ENCODE results near the gene NOTCH1. TPM values are rescaled to one million over a fixed set of nuclear protein-coding genes. Genes with fewer than 3 reads are reported as not detected.

Gene NOTCH1
- total and polyA plus RNA-seq, 2 of the 13 experiments (the other 11 are each of a cell fraction or from before 2014, with no cell fraction given) = 0.09 to 0.35 TPM

DNA sequence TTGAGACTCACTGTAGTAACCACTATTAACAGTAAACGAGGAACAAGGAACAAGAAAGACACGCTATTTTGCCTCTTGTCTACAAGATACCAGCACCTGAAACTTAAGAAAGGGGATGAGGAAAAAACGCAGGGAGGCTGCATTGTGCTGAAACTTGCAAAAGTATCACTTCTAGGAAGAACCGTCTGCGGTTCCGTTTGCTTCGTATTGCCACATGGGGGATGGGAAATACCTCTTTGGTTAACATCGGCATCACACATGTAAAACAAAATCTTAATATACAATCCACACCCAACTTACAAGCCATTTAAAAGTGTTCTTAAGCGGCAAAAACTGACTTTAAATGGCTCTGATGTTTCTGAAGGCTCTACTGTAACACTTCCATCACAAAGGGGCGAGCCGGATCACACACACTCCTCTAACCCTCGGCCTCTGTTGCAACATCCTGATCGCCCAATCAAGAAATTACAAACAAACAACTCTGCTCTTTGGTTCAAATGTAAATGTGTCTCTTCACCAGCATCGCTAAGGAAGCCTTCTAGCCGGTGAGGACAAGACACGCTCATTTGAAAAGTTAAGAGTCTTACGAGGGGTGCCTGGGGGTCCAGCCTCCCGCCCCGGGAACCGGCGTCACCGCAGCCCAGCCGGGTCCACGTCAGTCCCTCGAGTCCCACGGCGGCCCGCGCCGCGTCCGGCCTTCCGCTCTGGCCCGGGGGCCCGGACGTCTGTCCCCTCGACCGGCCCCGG lies 63.6 kb downstream of the NOTCH1 start:
- POLR2A ChIA-PET = no interaction called here
- peak overlapping the region; percentile 99 for H3K9ac ChIP-seq (ENCODE audit: insufficient read depth, low read depth, low read length)
- BruUV-seq (replicated peaks) = TSS peak; percentile 85
- no peaks in the 10 kb centered on the region for H3K9me3 ChIP-seq (ENCODE audit: low read length)
- peaks cover 6 to 13% of the 10 kb centered on the region in 2 experiments; a peak in 3 of 5 replicates for H3K27me3 ChIP-seq (ENCODE audit: control insufficient read depth in 1 of 2, insufficient read depth in 2 of 2, low read length in 2 of 2)
- H3K4me1 ChIP-seq (ENCODE audit: insufficient read depth, low read length) = peaks cover 42% of the 10 kb centered on the region
- WGBS (ENCODE audit: low lambda C conversion rate) = under 1% methylated on average over 17 of the region's 39 CpGs
- DNase-seq (ENCODE audit: low spot score) (no peak), FAIRE-seq (peak; percentile 32), ATAC-seq (no peak)
- in situ Hi-C loops (cut with HindIII; ENCODE audit: extremely low pct_ligation_motif_present, low pct_unique_long_range_greater_than_20kb) = no loop called here
- peaks cover 44% of the 10 kb centered on the region for H3K79me2 ChIP-seq (ENCODE audit: insufficient read depth, low read length)
- H2AFZ ChIP-seq (ENCODE audit: low read length) = no peak overlapping the region
- H3K4me2 ChIP-seq (ENCODE audit: low read depth, low read length) = peak overlapping the region; percentile 94
- intact Hi-C loops (cut with micrococcal nuclease; ENCODE audit: unreplicated experiment) = no loop called here
- peaks cover 8 to 24% of the 10 kb centered on the region in 2 experiments; a peak in 4 of 5 replicates for H3K36me3 ChIP-seq (replicated peaks in 1 of 2; ENCODE audit: control insufficient read depth in 1 of 2, insufficient read depth in 2 of 2, low read length in 2 of 2)
- peaks cover 47% of the 10 kb centered on the region for H4K20me1 ChIP-seq (ENCODE audit: insufficient read depth, low read length)
- H3K27ac ChIP-seq (ENCODE audit: extremely low read length, insufficient read depth, low read length) = peak overlapping the region; percentile 92
- CTCF ChIA-PET (ENCODE audit: low intra/inter-chr PET ratio, low total read pairs) = no interaction called here
- H3K4me3 ChIP-seq (replicated peaks in 1 of 3; ENCODE audit: insufficient read depth in 1 of 3, low read depth in 2 of 3, low read length in 3 of 3) = peak overlapping the region; percentile 74 to 98 (median 87)
- TF ChIP-seq MTF1 (CRISPR knock-in tag; IDR thresholded peaks at IDR 0.05) (no peak), ZNF468 (CRISPR knock-in tag; IDR thresholded peaks at IDR 0.05) (0 out of 2 replicates have a peak, but pooled peaks have one; percentile 8), DBP (CRISPR knock-in tag; IDR thresholded peaks at IDR 0.05; ENCODE audit: not compliant biosample characterization) (peak; percentile 51), TARDBP (CRISPR knock-in tag; IDR thresholded peaks at IDR 0.05) (no peak), ZNF333 (CRISPR knock-in tag; IDR thresholded peaks at IDR 0.05; ENCODE audit: borderline replicate concordance) (no peak), REPIN1 (CRISPR knock-in tag; IDR thresholded peaks at IDR 0.05; ENCODE audit: borderline replicate concordance, low read depth) (no peak), RFX5 (IDR thresholded peaks at IDR 0.05; ENCODE audit: low read depth, low read length) (0 out of 2 replicates have a peak, but pooled peaks have one; percentile 0), SALL1 (CRISPR knock-in tag; IDR thresholded peaks at IDR 0.05) (no peak), KLF12 (CRISPR knock-in tag; IDR thresholded peaks at IDR 0.05; ENCODE audit: borderline replicate concordance) (0 out of 2 replicates have a peak, but pooled peaks have one; percentile 51), UBTF (CRISPR knock-in tag; IDR thresholded peaks at IDR 0.05) (peak; percentile 35; the same call in 1 of the 2 replicates), IRF9 (CRISPR knock-in tag; IDR thresholded peaks at IDR 0.05; ENCODE audit: borderline replicate concordance) (no peak), FLYWCH1 (CRISPR knock-in tag; IDR thresholded peaks at IDR 0.05) (no peak), CEBPB (IDR thresholded peaks at IDR 0.05; ENCODE audit: borderline replicate concordance, low read depth, low read length) (peak; percentile 84)
- TF ChIP-seq, protein P1, sequence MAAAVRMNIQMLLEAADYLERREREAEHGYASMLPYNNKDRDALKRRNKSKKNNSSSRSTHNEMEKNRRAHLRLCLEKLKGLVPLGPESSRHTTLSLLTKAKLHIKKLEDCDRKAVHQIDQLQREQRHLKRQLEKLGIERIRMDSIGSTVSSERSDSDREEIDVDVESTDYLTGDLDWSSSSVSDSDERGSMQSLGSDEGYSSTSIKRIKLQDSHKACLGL (CRISPR knock-in tag; IDR thresholded peaks at IDR 0.05) = 0 out of 2 replicates have a peak, but pooled peaks have one; percentile 26
